Smooth muscle cell (in vitro differentiated cells): Measurements from ENCODE around the gene FAU. TPM values are rescaled to one million over a fixed set of nuclear protein-coding genes. Genes with fewer than 3 reads are reported as not detected.

Source experiments
- DNase-seq: peaks from one replicate; lab custom pipeline; 2025; ENCODE audit not compliant: unreplicated experiment; lab: John Stamatoyannopoulos, UW
- H2AFZ ChIP-seq: fragments of 200-600 bp; sonication (generic); 2 replicates; pipeline ENCODE4 v1.6.0; 2016; ENCODE audit warnings: antibody characterized with exemption, low read depth, mild to moderate bottlenecking
- H3F3A ChIP-seq: fragments of 200-600 bp; sonication (generic); 2 replicates; pipeline ENCODE4 v1.6.0; 2017; ENCODE audit warnings: antibody characterized with exemption, low read depth
- H3K27ac ChIP-seq: fragments of 200-600 bp; sonication (generic); 2 replicates; pipeline ENCODE4 v1.5.1; 2016; ENCODE audit warnings: low read depth, mild to moderate bottlenecking
- H3K27me3 ChIP-seq: fragments of 200-600 bp; sonication (generic); 2 replicates; pipeline ENCODE4 v1.6.1; 2016; ENCODE audit warnings: low read depth, mild to moderate bottlenecking
- H3K36me3 ChIP-seq: fragments of 200-600 bp; sonication (generic); 2 replicates; pipeline ENCODE4 v1.5.1; 2016; ENCODE audit warnings: low read depth
- H3K4me1 ChIP-seq: fragments of 200-600 bp; sonication (generic); 2 replicates; pipeline ENCODE4 v1.5.1; 2016; ENCODE audit warnings: low read depth
- H3K4me2 ChIP-seq: fragments of 200-600 bp; sonication (generic); 2 replicates; pipeline ENCODE4 v1.6.0; 2016; ENCODE audit warnings: mild to moderate bottlenecking
- H3K4me3 ChIP-seq: fragments of 200-600 bp; sonication (generic); 2 replicates; pipeline ENCODE4 v1.5.1; 2016; ENCODE audit warnings: mild to moderate bottlenecking
- H3K79me2 ChIP-seq: fragments of 200-600 bp; sonication (generic); 2 replicates; pipeline ENCODE4 v1.6.0; 2016; ENCODE audit warnings: low read depth, mild to moderate bottlenecking
- H3K9ac ChIP-seq: fragments of 200-600 bp; sonication (generic); 2 replicates; pipeline ENCODE4 v1.6.0; 2016; ENCODE audit warnings: low read depth
- H3K9me3 ChIP-seq: fragments of 200-600 bp; sonication (generic); replicated peaks from 2 replicates; pipeline ENCODE4 v1.5.1; 2016; ENCODE audit warnings: low read depth
- H4K20me1 ChIP-seq: fragments of 200-600 bp; sonication (generic); 2 replicates; pipeline ENCODE4 v1.6.0; 2016; ENCODE audit warnings: low read depth
- CTCF ChIP-seq: fragments of 200-600 bp; sonication (generic); IDR thresholded peaks from 2 replicates; pipeline ENCODE4 v1.5.1; 2017; ENCODE audit warnings: borderline replicate concordance, mild to moderate bottlenecking, antibody characterized with exemption; ENCODE audit not compliant: insufficient read depth, poor library complexity, severe bottlenecking
- WGBS: methylation state at CpG from one replicate; pipeline ENCODE4 v1.1.7; 2016; ENCODE audit warnings: low lambda C conversion rate; 5-methylcytosine and 5-hydroxymethylcytosine counted together
- polyA plus RNA-seq: library from polyadenylated mRNA; unstranded; fragments of >200 nt; fragmentation: Nextera tagmentation; extraction: Ambion mirVana; gene quantifications from 2 replicates; pipeline ENCODE4 v1.2.1, GENCODE V29; 2016
- total RNA-seq: library from RNA; depleted of rRNA; stranded (reverse); fragments of >200 nt; gene quantifications from 2 replicates; pipeline ENCODE4 v1.2.3, GENCODE V29; 2014

FAU gene
- total and polyA plus RNA-seq, 2 experiments from 2014 or later = 509 to 537 TPM

- H3F3A ChIP-seq = no peaks in the 10 kb centered on the region
- peaks cover 26% of the 10 kb centered on the region for H3K27me3 ChIP-seq
- H3K4me1 ChIP-seq = no peaks in the 10 kb centered on the region
- H3K9ac ChIP-seq = no peak overlapping the region
- H3K4me3 ChIP-seq = no peak overlapping the region
- H3K79me2 ChIP-seq = no peaks in the 10 kb centered on the region
- H4K20me1 ChIP-seq = no peaks in the 10 kb centered on the region
- no peak overlapping the region for H3K4me2 ChIP-seq
- H3K27ac ChIP-seq = no peak overlapping the region
- no peaks in the 10 kb centered on the region for H3K36me3 ChIP-seq
- H2AFZ ChIP-seq = no peak overlapping the region
- no peak for DNase-seq
- 89% methylated on average over 7 of the region's 7 CpGs for WGBS
- TF ChIP-seq CTCF = no peak
- no peaks in the 10 kb centered on the region for H3K9me3 ChIP-seq
These were observed 20.1 kb upstream of the FAU start for GRCh38 chr11:65141896-65142494.

GRCh38 chr11:65136515-65137096 lies 14.7 kb upstream of the FAU start:
- Histone ChIP-seq H3K36me3 (no peaks in the 10 kb centered on the region), H3K4me2 (no peak overlapping the region), H3K27me3 (peaks cover 19% of the 10 kb centered on the region), H4K20me1 (peaks cover 18% of the 10 kb centered on the region), H2AFZ (no peak overlapping the region), H3K9me3 (no peaks in the 10 kb centered on the region), H3K27ac (no peak overlapping the region), H3K4me1 (peaks cover 5% of the 10 kb centered on the region), H3F3A (no peaks in the 10 kb centered on the region), H3K4me3 (no peak overlapping the region), H3K79me2 (peaks cover 18% of the 10 kb centered on the region), H3K9ac (no peak overlapping the region)
- WGBS = 91% methylated on average over 15 of the region's 15 CpGs
- no peak for TF ChIP-seq CTCF
- no peak for DNase-seq

GRCh38 chr11:65135633-65136145 lies 13.8 kb upstream of the FAU start:
- Histone ChIP-seq H3K4me1 (peaks cover 5% of the 10 kb centered on the region), H3K4me2 (peak overlapping the region; percentile 83)
- no peak for DNase-seq

More at GRCh38 chr11:65135633-65136145, 13.8 kb upstream of the FAU start:
- Histone ChIP-seq H4K20me1 (peaks cover 26% of the 10 kb centered on the region), H3F3A (no peaks in the 10 kb centered on the region), H3K36me3 (no peaks in the 10 kb centered on the region), H3K9me3 (no peaks in the 10 kb centered on the region), H2AFZ (no peak overlapping the region), H3K79me2 (peaks cover 18% of the 10 kb centered on the region), H3K4me3 (peak overlapping the region; percentile 65), H3K27me3 (peaks cover 10% of the 10 kb centered on the region), H3K27ac (peak overlapping the region; percentile 93), H3K9ac (peak overlapping the region; percentile 93)
- WGBS = 66% methylated on average over 11 of the region's 11 CpGs
- no peak for TF ChIP-seq CTCF
